Activated T-cell treated with anti-CD3 and anti-CD28 coated beads, Interleukin-2, amount 50 U/mL, for 48 hours (primary cell): Measurements from ENCODE around the gene GDPD2.

ENCODE experiments used
- DNase-seq, 2 experiments: peaks; one replicate each; pipeline ENCODE4 v3.0.0-alpha.2; 2020

Gene GDPD2

GRCh38 chrX:70437921-70438665 is 15.0 kb downstream of the GDPD2 start:
- DNase-seq: no peak

GRCh38 chrX:70439016-70439415 is 15.9 kb downstream of the GDPD2 start:
- no peak for DNase-seq

DNA sequence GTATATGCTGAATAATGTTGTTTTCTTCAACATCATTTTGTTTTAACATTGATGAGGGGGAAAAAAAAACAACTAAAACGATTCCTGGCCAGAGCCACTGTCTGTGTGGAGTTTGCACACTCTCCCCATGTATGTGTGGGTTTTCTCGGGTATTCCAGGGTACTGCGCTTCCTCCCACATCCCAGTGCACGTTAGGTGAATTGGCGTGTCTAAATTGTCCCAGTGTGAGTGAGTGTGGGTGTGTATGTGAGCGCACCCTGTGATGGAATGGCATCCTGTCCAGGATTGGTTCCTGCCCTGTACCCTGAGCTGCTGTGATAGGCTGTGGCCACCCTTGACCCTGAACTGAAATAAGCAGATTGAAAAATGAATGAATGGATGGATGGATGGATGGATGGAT is 19.1 kb downstream of the GDPD2 start:
- DNase-seq: no peak

DNA sequence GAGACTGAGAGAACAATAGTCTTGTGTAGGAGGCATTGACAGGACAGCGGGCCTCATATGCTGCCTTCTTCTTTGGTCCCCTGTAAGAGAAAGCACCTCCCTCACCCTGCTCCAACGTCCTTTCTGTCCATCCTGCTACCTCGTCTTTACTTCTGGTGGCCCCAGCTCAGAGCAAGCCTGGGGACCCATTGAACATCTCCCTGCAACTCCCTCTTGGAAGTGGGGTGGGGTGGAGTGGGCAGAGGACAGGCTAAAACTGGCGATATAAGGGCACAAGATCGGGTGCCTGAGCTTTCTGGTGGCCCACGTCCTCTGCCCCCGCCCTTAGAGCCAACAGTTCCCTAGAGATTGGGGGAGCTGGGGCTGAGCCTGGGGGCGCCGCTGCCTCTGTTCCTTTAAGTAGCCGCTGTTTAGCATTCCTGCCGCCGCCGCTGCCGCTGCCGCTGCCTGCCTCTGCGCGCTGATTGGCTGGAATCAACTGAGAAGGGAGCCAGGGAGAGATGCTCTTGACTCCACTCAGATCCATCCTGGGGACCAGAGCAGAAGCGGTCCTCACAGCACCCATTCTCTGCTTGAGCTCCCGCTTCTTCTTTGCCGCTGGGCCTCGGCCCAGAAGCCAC is 21.3 kb downstream of the GDPD2 start, which contains the start of gene DLG3:
TSS of gene DLG3 (plus strand) at position 510 of the 620 bp plus-strand sequence. CDS start 367 bp downstream, outside the sequence.
- DNase-seq: peak in 1 of 2 experiments; percentile 51

GRCh38 chrX:70444946-70445656 is 22.0 kb downstream of the GDPD2 start:
- no peak for DNase-seq

GRCh38 chrX:70445951-70446350 is 22.8 kb downstream of the GDPD2 start:
- DNase-seq: no peak

GRCh38 chrX:70446380-70447350 is 23.6 kb downstream of the GDPD2 start:
- no peak for DNase-seq

GRCh38 chrX:70449457-70449966 is 26.4 kb downstream of the GDPD2 start:
- no peak for DNase-seq

DNA sequence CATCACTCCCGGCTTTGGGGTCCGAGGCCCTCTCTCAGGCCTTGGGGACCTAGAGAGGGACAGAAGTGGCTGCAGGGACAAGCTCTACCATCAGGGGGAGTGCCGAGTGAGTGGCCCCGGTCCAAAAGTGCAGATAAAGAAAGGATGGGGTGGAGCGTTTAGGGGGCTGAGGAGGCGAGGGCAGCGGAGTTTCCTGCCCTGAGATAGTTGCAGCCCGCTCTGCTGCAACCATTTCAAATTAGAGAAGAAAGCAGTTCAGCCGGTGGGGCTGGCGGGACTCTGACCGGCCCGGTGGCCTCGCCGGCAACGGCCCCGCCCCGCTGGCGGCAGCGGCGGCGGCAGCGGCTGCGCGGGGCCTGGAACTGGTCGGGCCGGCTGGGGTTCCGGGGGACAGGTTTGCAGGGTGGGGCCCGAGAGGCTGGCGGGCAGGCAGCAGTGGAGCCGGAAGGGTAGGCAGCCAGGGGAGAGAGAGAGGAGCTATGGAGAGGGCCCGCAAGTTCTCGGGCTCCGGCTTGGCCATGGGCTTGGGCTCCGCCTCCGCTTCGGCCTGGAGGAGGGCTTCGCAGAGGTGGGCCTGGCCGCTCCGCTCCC is 29.1 kb downstream of the GDPD2 start:
- DNase-seq: peak; percentile 74 to 78

DNA sequence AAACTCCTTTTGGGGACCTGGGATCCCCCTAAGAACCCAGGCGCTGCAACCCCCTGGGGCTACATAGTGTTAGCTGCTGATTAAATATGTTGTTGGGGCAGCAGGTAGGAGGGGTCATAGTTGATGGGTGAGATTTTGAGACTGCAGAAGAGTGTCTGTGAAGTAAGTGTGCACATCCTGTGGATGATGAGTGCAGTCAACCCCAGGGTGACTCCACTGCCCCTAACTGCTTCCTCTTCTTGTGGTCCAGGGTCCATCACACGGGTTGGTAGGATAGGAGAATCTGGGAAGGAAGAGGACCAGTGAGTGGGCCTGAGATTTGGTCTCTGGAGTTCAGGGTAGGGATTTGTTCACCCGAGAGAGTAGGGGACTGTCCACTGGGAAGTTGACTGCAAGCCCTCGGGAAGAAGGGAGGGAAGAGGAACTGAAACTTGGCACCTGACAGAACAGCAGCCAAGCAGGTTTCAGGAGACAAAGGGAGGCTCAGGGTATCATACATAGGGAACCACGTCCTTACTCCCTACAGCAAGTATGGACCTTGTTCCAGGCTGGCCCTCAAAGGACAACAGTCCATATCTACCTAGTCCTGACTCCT is 30.0 kb downstream of the GDPD2 start:
- no peak for DNase-seq

GRCh38 chrX:70454441-70455365 is 31.6 kb downstream of the GDPD2 start:
- DNase-seq: peak; percentile 76 to 82

DNA sequence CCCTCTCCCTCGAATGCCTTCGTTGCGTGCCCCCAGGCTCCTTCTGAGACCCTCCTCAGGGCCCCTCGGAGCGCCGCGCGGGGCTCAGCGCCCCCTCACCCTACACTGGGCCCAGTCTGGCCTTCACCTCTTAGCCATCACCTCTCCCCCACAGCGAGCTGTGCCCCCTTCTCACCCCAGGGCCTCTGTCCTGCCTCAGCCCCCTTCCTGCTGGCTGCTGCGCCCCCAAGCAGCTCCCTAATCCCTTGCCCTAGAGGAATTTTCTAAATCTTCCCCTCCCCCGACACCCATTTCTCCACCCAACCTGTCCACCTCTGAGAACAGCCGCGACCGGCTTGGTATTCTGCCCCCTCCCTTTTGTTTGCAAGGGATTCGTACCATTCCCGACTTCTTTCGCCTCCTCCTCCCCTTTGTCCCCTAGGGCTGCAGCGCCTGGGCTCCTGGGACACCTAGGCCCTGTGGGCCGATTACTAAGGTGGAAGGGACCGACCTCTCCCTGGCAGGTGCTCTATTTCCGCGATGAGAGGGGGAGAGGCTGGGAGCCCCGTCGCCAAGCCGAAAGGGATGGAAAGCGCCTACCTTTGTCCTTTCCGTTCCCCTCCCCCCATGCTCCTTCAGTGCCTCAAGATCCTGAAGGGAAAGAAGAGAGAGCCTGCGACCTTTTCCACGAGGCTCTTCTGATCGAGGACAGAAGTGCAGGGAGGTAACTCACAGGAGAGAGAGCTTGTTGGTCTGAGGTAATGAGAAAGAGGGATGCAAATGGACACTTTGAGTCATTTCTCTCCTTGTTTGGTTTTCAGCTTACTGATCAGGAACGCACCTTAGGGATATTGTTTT is 32.5 kb downstream of the GDPD2 start:
- DNase-seq: no peak

DNA sequence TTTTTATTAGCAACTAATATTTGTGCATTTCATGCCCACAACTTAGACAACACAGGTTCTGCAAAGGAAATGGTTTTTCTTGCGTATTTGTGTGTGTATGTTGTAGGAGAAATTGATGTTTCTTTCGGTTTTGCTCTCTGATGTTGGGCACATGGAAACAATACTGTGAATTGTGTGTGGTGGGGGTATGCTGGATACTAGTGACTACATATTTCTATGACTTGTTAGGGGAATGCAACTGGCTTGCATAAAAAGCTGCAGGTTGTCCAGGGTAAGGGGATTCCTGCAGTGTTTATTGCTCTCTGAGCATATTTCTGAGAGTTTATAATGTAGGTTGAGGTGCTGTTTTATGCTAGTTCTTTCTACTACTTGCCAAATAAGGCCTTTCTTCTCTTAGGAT is 33.1 kb downstream of the GDPD2 start:
- no peak for DNase-seq

DNA sequence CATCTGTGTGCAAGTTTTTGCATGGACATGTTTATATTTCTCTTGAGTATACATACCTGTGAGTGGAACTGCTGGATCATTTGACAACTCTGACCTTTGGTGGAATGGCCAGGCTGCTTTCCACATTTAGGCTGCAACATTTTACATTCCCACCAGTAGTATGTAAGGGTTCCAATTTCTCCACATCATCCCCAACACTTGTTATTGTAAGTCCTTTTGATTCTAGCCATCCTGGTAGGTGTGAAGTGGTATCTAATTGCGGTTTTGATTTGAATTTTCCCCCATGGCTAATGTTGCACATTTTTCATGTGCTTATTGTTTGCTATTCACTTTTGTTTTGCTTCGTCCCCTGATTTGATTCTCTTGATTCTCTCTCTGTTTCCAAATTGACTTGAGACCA is 37.9 kb downstream of the GDPD2 start:
- no peak for DNase-seq

DNA sequence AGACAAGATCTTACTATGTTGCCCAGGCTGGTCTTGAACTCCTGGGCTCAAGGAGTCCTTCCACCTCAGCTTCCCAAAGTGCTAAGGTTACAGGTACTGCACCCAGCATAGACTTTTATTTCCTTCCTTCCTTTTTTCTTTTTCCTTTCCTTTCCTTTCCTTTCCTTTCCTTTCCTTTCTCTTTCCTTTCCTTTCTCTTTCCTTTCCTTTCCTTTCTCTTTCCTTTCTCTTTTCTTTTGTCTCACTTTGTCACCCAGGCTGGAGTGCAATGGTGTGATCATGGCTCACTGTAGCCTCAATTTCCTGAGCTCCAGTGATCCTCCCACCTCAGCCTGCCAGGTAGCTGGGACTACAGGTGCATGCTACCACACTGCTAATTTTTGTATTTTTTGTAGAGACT is 40.9 kb downstream of the GDPD2 start:
- DNase-seq: no peak

DNA sequence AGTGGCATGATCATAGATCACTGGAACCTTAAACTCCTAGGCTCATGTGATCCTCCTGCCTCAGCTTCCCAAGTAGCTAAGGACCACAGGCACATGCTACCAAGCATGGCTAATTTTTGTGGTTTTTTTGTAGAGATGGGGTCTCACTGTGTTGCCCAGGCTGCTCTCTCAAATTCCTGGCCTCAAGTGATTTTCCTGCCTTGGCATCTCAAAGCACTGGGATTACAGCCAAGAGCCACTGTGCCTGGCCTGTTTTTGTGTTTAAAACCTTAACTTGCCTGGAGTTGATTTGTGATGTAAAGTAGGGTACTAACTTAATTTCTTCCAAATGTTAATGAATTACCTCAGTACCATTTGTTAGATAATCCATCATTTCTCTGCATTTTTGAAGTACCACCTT is 43.9 kb downstream of the GDPD2 start:
- no peak for DNase-seq

DNA sequence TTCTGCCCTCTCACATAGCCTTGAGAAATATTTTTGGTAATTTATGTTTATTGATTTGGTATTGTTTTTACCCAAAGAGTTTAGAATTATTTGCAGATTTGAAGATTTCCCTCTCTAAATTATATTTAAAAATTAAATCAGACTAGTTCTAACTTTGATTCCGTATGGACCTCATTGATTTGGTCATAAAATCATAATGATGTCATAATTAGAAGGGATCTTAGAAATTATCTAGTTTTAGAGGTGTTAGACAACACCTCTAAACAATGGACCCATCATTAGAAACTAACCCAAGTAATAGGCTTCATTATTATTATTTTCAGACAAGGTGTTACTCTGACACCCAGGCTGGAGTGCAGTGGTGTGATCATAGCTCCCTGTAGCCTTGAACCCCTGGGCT is 45.6 kb downstream of the GDPD2 start:
- DNase-seq: no peak

GRCh38 chrX:70470850-70471289 is 47.8 kb downstream of the GDPD2 start:
- no peak for DNase-seq

DNA sequence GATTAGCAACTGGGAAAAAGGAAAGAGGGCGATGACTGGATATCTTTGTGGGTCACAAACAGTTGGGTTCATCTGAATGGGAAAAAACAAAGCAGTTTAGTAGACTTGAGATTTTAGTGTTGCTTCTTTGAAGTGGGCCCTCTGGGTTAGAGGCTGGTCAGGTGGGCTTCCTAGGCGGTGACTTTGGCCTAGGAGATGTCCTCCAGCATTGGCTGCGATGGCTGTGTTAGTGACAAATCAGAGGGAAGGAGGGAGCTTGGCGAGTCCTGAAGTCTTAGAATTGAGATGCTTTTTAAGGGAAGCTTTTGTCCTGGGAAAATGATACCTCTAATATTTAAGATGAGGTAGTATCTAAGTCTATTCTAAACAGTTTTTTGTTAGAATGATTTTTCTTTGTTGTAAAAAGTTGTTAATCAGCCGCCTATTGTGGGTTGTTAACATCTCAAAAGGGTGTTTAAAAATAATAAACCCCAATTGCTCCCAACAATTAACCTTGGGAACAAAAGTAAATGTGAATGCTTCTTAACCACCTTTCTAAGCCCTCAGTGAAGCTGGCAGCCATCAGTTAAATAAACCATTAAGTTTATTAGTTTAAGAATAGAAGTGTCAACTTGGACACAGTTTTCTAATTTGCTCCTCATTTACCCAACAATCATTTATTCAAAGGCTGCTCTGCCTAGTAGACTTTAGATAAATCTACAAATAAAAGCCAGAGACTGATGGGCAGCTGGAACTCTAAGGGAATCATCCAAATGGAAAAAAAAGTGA is 53.2 kb downstream of the GDPD2 start:
- DNase-seq: no peak
